Measurements from ENCODE around the gene LIN9. TPM values are rescaled to one million over a fixed set of nuclear protein-coding genes. Genes with fewer than 3 reads are reported as not detected.

Gene LIN9
- total and polyA plus RNA-seq, 2 donors (not counting 3 experiments of a cell fraction or from before 2014, with no cell fraction given): 2.5 to 7.6 TPM

DNA sequence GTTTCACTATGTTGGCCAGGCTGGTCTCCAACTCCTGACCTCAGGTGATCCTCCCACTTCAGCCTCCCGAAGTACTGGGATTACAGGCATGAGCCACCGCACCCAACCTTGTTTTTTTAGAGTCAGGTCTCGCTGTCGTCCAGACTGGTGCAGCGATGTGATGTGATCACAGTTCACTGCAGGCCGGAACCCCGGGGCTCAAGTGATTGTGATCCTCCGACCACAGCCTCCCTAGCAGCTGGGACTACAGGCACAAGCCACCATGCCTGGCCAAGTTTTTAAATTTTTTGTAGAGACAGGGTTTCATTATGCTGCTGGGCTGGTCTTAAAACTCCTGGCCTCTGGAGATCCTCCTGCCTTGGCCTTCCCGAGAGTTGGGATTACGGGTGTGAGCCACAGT lies 46.1 kb upstream of the LIN9 start:
- no peak overlapping the region for H2AFZ ChIP-seq (ENCODE audit: low read depth, low read length)
- peaks cover 2 to 4% of the 10 kb centered on the region in 2 experiments for H3K36me3 ChIP-seq (ENCODE audit: control insufficient read depth in 2 of 2, extremely low read depth in 1 of 2, insufficient read depth in 2 of 2, low read length in 2 of 2)
- no peak overlapping the region for H3K4me2 ChIP-seq (ENCODE audit: insufficient read depth, low read length)
- FAIRE-seq (no peak), DNase-seq (ENCODE audit: low read depth, low spot score) (no peak)
- H3K27me3 ChIP-seq (ENCODE audit: control insufficient read depth in 2 of 2, insufficient read depth in 2 of 2, low read length in 2 of 2): no peaks in the 10 kb centered on the region
- no peak overlapping the region for H3K27ac ChIP-seq (ENCODE audit: insufficient read depth, low read depth, low read length)
- H3K9ac ChIP-seq (replicated peaks; ENCODE audit: extremely low read depth, insufficient read depth, low read length): no peak overlapping the region
- no peaks in the 10 kb centered on the region for H3K9me1 ChIP-seq (replicated peaks; ENCODE audit: control insufficient read depth, extremely low read depth, insufficient read depth, low read length)
- H3K4me1 ChIP-seq (ENCODE audit: control insufficient read depth, extremely low read depth, insufficient read depth, low read length): no peaks in the 10 kb centered on the region
- ChIA-PET CTCF (no interaction called here), POLR2A (no interaction called here)
- TF ChIP-seq, protein P1, sequence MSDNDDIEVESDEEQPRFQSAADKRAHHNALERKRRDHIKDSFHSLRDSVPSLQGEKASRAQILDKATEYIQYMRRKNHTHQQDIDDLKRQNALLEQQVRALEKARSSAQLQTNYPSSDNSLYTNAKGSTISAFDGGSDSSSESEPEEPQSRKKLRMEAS (IDR thresholded peaks at IDR 0.05; ENCODE audit: insufficient read depth, insufficient read length): no peak
- TF ChIP-seq MYC (IDR thresholded peaks at IDR 0.05; ENCODE audit: low read depth, low read length) (no peak), GATA2 (IDR thresholded peaks at IDR 0.05; ENCODE audit: insufficient read depth, insufficient read length, low read depth, low read length) (no peak)
- H3K4me3 ChIP-seq (replicated peaks in 1 of 3; ENCODE audit: insufficient read depth in 1 of 3, low read depth in 1 of 3, low read length in 3 of 3): no peak overlapping the region
- BruUV-seq (replicated peaks): no TSS peak
- no peaks in the 10 kb centered on the region for H3K9me3 ChIP-seq (replicated peaks; ENCODE audit: control insufficient read depth, insufficient read depth, low read length)
- intact Hi-C loops (cut with micrococcal nuclease) (no loop called here), dilution Hi-C loops (cut with MboI; ENCODE audit: extremely low pct_ligation_motif_present, low sequenced_read_pairs) (no loop called here)
- H3K79me2 ChIP-seq (ENCODE audit: control insufficient read depth, insufficient read depth, low read length): no peaks in the 10 kb centered on the region
- no peaks in the 10 kb centered on the region for H4K20me1 ChIP-seq (replicated peaks; ENCODE audit: control insufficient read depth, extremely low read depth, insufficient read depth, low read length)

DNA sequence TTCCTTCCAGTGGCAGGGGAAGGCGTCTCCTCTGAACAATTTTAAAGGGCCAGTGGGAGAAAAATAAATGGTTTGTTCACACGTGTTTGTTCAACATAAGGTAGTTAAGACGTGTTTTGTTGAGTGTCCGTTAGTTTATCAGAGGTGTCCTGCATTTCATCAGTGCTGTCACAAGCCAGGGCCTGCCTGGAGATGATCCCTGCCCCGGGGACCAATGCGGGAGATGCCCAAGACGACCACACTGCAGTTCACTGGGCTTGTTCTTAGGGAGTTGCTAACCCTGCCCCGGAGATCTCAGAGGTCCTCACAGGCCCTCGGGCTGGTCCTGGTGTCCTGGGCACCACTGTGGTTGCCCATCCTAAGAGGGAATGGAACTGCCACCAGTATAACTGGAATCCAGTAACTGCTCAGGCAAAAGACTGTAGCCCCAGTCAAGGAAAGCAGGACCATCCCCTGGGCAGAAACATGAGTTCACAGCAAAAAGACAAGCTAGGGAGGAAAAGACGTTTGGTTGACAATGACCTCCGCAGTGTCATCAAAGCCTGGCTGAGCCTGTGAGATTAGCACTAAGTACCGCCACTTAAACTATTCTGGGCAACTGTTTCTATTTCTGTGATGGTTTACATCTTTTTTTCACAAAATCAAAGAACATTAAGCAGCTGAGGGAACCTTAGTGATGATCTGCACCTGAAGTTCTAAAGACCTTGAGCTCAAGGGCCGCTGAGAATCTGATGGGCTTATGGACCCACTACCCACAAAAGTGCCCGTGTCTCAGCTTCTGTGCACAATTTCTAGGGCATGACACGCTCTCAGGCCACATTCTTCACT lies 44.9 kb upstream of the LIN9 start:
- CTCF ChIA-PET: interaction anchor here (1.4 to 1.7 kb wide), 2 partner anchors 10 to 54 kb away, joined by 3 to 6 read pairs; partner anchors contain the start of gene PARP1
- Histone ChIP-seq H3K9ac (replicated peaks; ENCODE audit: extremely low read depth, insufficient read depth, low read length) (no peak overlapping the region), H3K36me3 (ENCODE audit: control insufficient read depth in 2 of 2, extremely low read depth in 1 of 2, insufficient read depth in 2 of 2, low read length in 2 of 2) (peaks cover 0 to 2% of the 10 kb centered on the region in 2 experiments), H3K27me3 (ENCODE audit: control insufficient read depth in 2 of 2, insufficient read depth in 2 of 2, low read length in 2 of 2) (no peaks in the 10 kb centered on the region), H3K9me1 (replicated peaks; ENCODE audit: control insufficient read depth, extremely low read depth, insufficient read depth, low read length) (no peaks in the 10 kb centered on the region), H3K4me1 (ENCODE audit: control insufficient read depth, extremely low read depth, insufficient read depth, low read length) (no peaks in the 10 kb centered on the region), H4K20me1 (replicated peaks; ENCODE audit: control insufficient read depth, extremely low read depth, insufficient read depth, low read length) (no peaks in the 10 kb centered on the region), H3K27ac (ENCODE audit: insufficient read depth, low read depth, low read length) (no peak overlapping the region), H3K4me2 (ENCODE audit: insufficient read depth, low read length) (no peak overlapping the region), H3K9me3 (replicated peaks; ENCODE audit: control insufficient read depth, insufficient read depth, low read length) (no peaks in the 10 kb centered on the region), H3K4me3 (replicated peaks in 1 of 3; ENCODE audit: insufficient read depth in 1 of 3, low read depth in 1 of 3, low read length in 3 of 3) (no peak overlapping the region), H2AFZ (ENCODE audit: low read depth, low read length) (no peak overlapping the region), H3K79me2 (ENCODE audit: control insufficient read depth, insufficient read depth, low read length) (no peaks in the 10 kb centered on the region)
- BruUV-seq (replicated peaks): no TSS peak
- POLR2A ChIA-PET: no interaction called here
- no peak for TF ChIP-seq MYC (IDR thresholded peaks at IDR 0.05; ENCODE audit: low read depth, low read length)
- no peak for TF ChIP-seq JUN (IDR thresholded peaks at IDR 0.05; ENCODE audit: borderline replicate concordance, insufficient read depth, insufficient read length, low read depth)
- TF ChIP-seq POLR2A (IDR thresholded peaks at IDR 0.05; ENCODE audit: low read depth, low read length): no peak
- TF ChIP-seq EZH2 (IDR thresholded peaks at IDR 0.05; ENCODE audit: borderline replicate concordance, low read depth, low read length, severe bottlenecking): no peak
- TF ChIP-seq, protein P1 (IDR thresholded peaks at IDR 0.05; ENCODE audit: insufficient read depth, insufficient read length): no peak
- TF ChIP-seq FOS (IDR thresholded peaks at IDR 0.05; ENCODE audit: borderline replicate concordance, insufficient read depth, low read length): no peak
- no peak for TF ChIP-seq POLR2AphosphoS5 (IDR thresholded peaks at IDR 0.05; ENCODE audit: insufficient read depth, low read depth, low read length)
- TF ChIP-seq, protein P2, sequence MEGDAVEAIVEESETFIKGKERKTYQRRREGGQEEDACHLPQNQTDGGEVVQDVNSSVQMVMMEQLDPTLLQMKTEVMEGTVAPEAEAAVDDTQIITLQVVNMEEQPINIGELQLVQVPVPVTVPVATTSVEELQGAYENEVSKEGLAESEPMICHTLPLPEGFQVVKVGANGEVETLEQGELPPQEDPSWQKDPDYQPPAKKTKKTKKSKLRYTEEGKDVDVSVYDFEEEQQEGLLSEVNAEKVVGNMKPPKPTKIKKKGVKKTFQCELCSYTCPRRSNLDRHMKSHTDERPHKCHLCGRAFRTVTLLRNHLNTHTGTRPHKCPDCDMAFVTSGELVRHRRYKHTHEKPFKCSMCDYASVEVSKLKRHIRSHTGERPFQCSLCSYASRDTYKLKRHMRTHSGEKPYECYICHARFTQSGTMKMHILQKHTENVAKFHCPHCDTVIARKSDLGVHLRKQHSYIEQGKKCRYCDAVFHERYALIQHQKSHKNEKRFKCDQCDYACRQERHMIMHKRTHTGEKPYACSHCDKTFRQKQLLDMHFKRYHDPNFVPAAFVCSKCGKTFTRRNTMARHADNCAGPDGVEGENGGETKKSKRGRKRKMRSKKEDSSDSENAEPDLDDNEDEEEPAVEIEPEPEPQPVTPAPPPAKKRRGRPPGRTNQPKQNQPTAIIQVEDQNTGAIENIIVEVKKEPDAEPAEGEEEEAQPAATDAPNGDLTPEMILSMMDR (IDR thresholded peaks at IDR 0.05; ENCODE audit: extremely low read depth in 1 of 2, insufficient read depth in 1 of 2, low read depth in 1 of 2, low read length in 2 of 2): no peak
- TF ChIP-seq GATA2 (IDR thresholded peaks at IDR 0.05; ENCODE audit: insufficient read depth, insufficient read length, low read depth, low read length): no peak
- intact Hi-C loops (cut with micrococcal nuclease) (no loop called here), dilution Hi-C loops (cut with MboI; ENCODE audit: extremely low pct_ligation_motif_present, low sequenced_read_pairs) (no loop called here)
- DNase-seq (ENCODE audit: low read depth, low spot score): no peak
- FAIRE-seq: no peak

Measured in endothelial cell of umbilical vein (primary cell).